ENCODE data around the gene ACVR1C. TPM values are rescaled to one million over a fixed set of nuclear protein-coding genes. Genes with fewer than 3 reads are reported as not detected.

The ACVR1C gene
- total and polyA plus RNA-seq, 2 of the 4 experiments (the other 2 are of a cell fraction) = 0.07 to 0.18 TPM

- DNase-seq = no peak
- dilution Hi-C loops (cut with HindIII; ENCODE audit: low sequenced_read_pairs, unreplicated experiment) = no loop called here
- in situ Hi-C loops (cut with MboI; ENCODE audit: low sequenced_read_pairs) = no loop called here
- no peaks in the 10 kb centered on the region for H3K9me1 ChIP-seq (ENCODE audit: insufficient read depth, low read length)
- no peaks in the 10 kb centered on the region for H3K79me1 ChIP-seq (ENCODE audit: low read depth in 1 of 2, low read length in 2 of 2)
- H4K8ac ChIP-seq (ENCODE audit: low read depth in 2 of 2, low read length in 2 of 2) = no peak overlapping the region
- no peak overlapping the region for H2AK9ac ChIP-seq (replicated peaks; ENCODE audit: low read depth, low read length, poor library complexity)
- H3K27ac ChIP-seq (ENCODE audit: insufficient read depth, low read length) = no peak overlapping the region
- H3K9ac ChIP-seq (ENCODE audit: low read depth, low read length) = no peak overlapping the region
- CTCF ChIA-PET = no interaction called here
- ATAC-seq (ENCODE audit: low read depth) = no peak
- no peaks in the 10 kb centered on the region for H3K36me3 ChIP-seq (ENCODE audit: control insufficient read depth, insufficient read depth, low read length)
- no peak overlapping the region for H2BK15ac ChIP-seq (ENCODE audit: low read depth, low read length)
- H3K4me3 ChIP-seq (ENCODE audit: insufficient read depth, low read depth, low read length) = no peak overlapping the region
- no peak for TF ChIP-seq CTCF (conservative IDR thresholded peaks at IDR 0.05; ENCODE audit: low read depth, low read length)
- no peak for TF ChIP-seq RAD21 (IDR thresholded peaks at IDR 0.05; ENCODE audit: low read length)
- TF ChIP-seq SMC3 (IDR thresholded peaks at IDR 0.05; ENCODE audit: low read depth, low read length) = no peak
- no peak for TF ChIP-seq RCOR1 (IDR thresholded peaks at IDR 0.05; ENCODE audit: insufficient replicate concordance, low read length)
- no peak overlapping the region for H2AK5ac ChIP-seq (ENCODE audit: low read depth, low read length)
- no peak overlapping the region for H2BK120ac ChIP-seq (ENCODE audit: low read depth, low read length)
- H3K9me3 ChIP-seq (ENCODE audit: control insufficient read depth, insufficient read depth, low read length) = no peaks in the 10 kb centered on the region
- H4K20me1 ChIP-seq (ENCODE audit: insufficient read depth, low read length) = no peaks in the 10 kb centered on the region
- no peak overlapping the region for H3K4ac ChIP-seq (ENCODE audit: low read depth, low read length)
- intact Hi-C loops (cut with micrococcal nuclease) = no loop called here
- H3K27me3 ChIP-seq (ENCODE audit: control insufficient read depth, insufficient read depth, low read length) = no peaks in the 10 kb centered on the region
- H4K91ac ChIP-seq (ENCODE audit: insufficient read depth, low read depth, low read length) = no peak overlapping the region
- no peaks in the 10 kb centered on the region for H3K4me1 ChIP-seq (ENCODE audit: control insufficient read depth, insufficient read depth, low read length)
- H2BK20ac ChIP-seq (ENCODE audit: low read depth, low read length) = no peak overlapping the region
- H3K14ac ChIP-seq (replicated peaks; ENCODE audit: low read depth, low read length) = no peak overlapping the region
- H3K4me2 ChIP-seq (ENCODE audit: low read depth, low read length) = no peak overlapping the region
- H3K56ac ChIP-seq (ENCODE audit: extremely low read depth, insufficient read depth, low read length) = no peak overlapping the region
- H2AFZ ChIP-seq (replicated peaks; ENCODE audit: low read length, poor library complexity) = no peak overlapping the region
- POLR2A ChIA-PET (ENCODE audit: unreplicated experiment) = no interaction called here
- no CpG with 5 or more reads among the region's 1 CpG for WGBS, 2 experiments (ENCODE audit: extremely low coverage in 2 of 2, insufficient read length in 1 of 2)
- H2BK5ac ChIP-seq (ENCODE audit: low read depth, low read length, poor library complexity, severe bottlenecking) = no peak overlapping the region
- no TSS peak for BruUV-seq (replicated peaks)
- no peak overlapping the region for H4K5ac ChIP-seq (ENCODE audit: low read depth, low read length)
- no peak overlapping the region for H3K23ac ChIP-seq (ENCODE audit: low read depth, low read length)
- H3K18ac ChIP-seq (ENCODE audit: low read depth, low read length) = no peak overlapping the region
Measured at GRCh38 chr2:157657858-157658257, 29.2 kb upstream of the ACVR1C start.

Data from IMR-90 (cell line).